ENCODE results near the gene CORO2A.
A peak's percentile ranks its signal among the peaks of the same experiment; 100 is the strongest.
"Not testable (repeated sequence)": the region's sequence is repeated elsewhere in the genome, so short reads cannot be mapped to it uniquely, and the experiment has no call there.

Gene CORO2A

DNA sequence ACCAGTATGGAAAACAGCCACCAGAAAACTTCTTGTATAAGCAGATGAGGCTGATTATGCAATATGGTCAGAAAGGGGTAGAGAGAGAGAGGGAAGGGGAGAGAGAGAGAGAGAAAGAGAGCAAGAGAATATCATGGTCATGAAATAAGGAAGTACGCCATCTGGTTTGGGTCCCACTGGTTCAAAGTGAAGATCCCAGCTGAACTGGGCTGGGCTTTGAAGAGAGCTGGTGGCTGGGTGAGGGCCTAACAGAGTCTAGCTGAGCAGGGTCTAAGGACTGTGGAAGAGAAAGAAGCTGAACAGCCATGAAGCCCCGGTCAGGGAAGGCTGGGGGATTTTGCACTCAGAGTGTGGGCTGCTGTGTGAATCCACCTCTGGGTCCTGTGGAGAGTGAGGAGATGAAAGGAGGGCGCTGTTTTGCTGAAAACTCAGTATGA lies 88.0 kb downstream of the CORO2A start:
- DNase-seq: no peak

DNA sequence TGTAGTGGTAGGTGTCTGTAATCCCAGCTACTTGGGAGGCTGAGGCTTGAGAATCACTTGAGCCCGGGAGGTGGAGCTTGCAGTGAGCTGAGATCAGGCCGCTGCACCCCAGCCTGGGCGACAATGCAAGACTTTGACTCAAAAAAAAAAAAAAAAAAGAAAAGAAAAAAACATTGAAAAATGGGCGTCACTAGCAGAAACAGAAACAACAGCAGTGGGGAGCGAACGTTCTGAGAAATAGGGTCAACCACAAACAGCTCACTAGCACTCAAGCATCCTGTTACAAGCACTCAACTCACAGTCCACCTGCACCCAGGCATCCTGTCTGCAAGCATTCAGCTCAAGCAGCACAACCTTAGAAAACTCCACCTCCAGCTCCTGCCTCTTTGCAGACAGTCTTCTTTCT lies 90.6 kb downstream of the CORO2A start:
- DNase-seq: peak; percentile 35

DNA sequence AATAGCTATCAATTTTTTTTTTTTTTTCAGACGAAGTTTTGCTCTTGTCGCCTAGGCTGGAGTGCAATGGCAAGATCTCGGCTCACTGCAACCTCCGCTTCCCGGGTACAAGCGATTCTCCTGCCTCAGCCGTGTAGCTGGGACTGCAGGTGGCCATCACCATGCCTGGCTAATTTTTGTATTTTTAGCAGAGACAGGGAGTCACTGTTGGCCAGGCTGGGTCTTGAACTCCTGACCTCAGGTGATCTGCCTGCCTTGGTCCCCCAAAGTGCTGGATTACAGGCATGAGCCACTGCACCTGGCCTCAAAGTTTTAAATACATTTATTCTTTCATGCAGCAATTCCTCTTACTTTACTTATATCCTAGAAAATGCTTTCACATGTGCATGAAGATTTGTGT lies 91.0 kb downstream of the CORO2A start:
- DNase-seq: no peak

DNA sequence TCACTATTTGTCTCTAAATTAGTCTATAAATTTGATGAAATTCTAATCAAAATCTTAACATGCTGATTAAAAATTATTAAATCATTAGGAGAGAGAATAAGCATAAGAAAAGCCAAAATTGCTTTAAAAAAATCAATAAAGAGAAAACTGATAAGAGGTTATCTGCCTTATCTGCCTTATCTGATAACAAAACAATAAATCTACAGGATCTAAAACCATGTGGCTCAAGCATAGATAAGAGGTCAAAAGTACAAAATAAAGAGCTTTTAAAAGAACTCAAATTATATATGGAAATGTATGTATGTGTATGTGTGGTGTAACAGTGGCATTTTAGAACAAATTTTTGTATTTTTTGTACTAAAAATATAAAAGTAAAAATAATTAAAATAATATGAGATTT lies 92.0 kb downstream of the CORO2A start:
- no peak for DNase-seq

DNA sequence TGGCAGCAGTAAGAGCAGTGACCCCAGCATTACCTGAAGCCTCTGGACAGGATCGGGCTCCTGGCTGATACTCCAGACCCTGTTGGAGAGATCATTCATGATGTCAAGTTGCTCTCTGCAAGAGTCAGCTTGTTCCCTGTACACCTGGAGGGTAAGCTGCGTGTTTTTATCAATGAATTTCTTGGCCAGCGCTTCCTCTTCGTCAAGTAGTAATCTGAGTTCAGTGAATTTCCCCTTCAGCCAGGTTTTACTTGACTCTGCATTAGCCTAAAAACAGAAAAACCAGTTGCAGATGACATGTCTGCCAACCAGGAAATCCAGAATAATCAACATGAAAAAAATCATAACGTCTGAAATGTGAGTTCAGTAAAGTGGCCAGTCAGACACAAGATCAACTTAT lies 92.5 kb downstream of the CORO2A start:
- DNase-seq: peak; percentile 35

DNA sequence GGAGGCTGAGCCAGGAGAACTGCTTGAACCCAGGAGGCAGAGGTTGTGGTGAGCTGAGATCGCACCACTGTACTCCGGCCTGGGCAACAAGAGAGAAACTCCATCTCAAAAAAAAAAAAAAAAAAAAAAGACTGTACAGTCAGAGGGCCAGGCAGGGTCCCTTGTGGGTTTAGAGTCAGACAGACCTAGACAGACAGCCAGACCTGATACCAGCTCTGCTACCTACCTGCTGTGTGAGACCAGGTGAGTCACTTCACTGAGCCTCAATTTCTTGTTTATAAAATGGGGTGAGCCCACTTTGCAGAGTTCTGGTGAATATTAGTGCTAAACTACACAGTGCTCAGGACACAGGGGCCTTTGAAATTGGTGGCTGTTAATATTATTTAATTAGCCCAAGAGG lies 93.1 kb downstream of the CORO2A start:
- no peak for DNase-seq

DNA sequence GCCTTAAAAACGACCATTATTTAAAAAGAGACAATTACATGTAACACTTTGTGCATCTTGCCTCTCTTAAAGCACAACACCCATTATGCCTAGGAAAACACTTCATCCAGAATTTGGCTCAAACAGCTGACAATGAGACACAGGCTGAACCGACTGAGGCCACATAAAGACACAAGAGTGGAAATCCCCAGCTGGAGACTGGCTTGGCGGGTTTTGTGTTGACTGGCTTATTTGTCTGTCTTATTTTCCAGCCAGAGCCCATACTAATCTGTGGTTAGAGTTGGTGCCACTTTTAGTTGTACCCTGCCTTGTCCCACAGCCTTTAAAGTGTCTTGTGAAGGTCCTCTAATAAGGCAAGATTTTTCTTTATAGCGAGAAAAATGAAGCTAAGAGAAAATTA lies 94.6 kb downstream of the CORO2A start:
- peak; percentile 75 for DNase-seq

DNA sequence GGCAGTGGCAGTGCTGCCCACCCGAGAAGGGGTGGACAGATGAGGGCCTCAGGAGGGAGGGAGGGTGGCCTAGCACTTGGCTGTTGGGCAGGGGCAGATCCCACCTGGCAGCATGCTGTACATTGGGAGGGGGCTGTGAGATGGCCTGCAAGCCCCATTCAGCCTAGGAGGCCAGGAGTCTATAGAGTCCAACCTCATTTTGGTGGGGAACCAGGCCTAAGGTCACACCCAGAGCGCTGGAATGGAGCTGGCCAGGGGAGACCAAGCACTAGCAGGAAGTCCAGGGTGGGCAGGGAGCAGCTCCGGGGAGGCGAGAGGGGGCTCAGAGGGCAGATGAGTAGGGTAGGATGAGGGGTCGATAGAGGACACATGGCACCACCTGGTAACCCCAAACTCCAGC lies 96.3 kb downstream of the CORO2A start:
- no peak for DNase-seq

DNA sequence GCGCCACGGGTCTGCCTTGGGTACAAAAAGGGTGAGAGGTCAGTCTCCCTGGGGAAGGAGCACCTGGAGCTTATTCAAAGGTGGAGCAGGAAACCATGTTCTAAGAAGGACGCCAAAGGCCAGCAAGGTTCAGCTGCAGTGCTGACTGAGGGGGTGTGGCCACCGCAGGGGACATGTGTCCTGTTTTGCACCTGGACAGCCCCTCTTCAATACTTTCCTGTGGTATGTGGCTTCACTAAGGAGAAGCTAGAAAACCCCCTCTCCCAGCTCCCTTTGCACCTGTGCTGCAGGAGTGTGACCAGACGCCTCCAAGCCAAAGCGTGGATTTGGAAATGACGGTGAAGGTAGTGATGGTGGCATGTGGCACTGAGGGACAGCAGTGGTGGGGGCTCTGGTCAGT lies 97.0 kb downstream of the CORO2A start:
- DNase-seq: no peak

DNA sequence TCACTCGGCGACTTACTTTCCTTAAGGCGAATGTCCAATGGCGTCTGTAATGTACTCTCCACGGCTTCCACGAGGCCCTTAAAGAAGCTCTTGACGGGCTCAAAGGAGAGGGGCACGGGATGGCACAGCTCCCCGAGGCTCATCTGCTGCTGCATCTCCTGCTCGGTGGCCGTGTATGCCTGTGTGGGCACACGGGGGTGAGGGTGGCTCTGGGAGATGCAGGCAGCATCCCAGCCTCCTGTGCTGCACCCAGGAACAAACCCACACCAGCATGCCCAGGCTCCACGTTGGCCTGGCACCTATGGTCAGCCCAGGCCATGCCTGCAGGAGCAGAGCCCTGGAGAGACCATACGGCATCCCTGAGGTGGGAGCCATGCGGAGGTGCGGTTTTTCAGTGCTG lies 97.6 kb downstream of the CORO2A start:
- no peak for DNase-seq

DNA sequence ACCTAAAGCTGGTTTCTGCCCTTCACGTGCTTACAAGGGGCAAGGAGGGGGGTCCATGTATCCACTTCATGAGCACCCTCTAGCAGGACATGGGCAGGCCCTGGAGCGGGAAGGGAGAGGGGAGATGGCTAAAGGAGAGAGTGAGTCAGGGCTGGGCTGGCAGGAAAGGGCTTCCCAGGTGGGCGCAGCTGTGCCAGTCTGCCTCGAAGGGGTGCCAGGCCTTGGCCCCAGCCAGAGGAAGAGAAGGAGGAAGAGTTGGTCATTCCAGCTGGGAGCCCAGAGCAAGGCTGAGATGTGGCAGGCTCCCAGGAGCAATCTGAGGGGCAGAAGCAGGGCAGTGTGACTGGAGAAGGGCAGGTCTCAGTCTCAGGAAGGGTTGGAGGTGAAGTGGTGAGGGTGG lies 98.1 kb downstream of the CORO2A start:
- no peak for DNase-seq

DNA sequence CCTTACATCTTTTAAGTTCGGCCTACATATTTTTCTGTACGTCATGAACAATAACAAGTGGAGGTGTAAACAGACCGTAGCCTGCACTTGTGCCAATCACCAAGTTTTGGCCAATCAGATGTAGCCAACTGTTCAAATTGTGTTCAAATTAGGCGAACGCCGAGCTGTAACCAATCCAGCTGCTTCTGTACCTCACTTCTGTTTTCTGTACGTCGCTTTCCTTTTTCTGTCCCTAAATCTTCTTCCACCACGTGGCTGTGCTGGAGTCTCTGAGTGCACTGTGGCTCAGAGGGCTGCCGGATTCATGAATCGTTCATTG lies 99.9 kb downstream of the CORO2A start:
- DNase-seq: no peak

DNA sequence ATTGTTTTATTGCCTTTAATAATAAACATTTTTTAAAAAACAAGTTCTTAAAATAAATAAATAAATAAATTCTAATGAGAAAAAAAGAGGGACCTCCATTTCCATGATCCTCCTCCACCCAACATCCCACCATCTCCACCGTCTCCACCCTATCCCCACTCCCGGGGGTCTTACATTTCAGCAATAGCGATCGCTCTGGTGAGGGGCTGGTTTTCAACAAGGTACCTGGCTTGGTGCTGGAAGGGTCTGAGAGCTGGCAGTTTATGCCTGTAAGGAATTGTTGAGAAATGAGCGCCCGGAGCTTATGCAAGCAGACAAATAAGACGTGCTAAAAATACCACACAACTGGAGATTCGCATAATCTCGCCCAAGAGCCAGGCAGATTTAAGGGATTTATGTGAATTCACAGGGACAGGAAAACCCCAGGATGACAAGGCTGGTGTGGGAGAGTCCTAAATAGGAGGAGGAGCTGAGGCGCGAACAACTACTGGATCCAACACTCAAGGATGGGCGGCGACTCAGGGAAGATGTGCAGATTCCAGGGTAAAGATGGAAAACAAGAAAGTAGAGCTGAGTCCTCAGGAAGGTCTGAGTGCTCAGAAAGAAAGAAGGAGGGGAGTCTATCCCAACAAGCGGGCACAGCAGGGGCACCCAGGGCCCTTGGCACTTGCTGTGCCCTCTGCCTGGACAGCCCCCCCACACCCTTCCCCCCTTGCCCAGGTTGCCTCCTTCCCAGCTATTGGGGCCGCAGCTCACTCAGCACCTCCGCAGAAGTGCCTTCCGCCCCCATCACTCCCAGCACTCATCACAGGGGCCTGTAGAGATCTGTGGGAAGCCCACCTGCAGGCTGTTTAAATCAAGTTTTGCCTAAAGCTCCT lies 100.5 kb downstream of the CORO2A start:
- no peak for DNase-seq

DNA sequence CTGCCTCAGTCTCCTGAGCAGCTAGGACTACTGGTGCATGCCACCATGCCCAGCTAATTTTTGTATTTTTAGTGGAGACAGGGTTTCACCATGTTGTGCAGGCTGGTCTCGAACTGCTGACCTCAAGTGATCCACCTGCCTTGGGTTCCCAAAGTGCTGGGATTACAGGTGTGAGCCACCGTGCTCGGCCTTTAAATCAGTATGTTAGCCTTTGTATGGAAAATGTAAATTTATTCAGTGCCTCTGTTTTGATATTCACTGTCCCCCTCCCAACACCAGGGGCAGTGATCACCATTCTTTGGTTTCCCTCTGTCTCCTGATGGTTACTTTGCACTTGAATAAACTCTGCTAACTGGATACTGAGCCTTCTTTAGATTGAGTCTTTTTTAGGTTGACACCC lies 101.8 kb downstream of the CORO2A start:
- DNase-seq: not testable (repeated sequence)

DNA sequence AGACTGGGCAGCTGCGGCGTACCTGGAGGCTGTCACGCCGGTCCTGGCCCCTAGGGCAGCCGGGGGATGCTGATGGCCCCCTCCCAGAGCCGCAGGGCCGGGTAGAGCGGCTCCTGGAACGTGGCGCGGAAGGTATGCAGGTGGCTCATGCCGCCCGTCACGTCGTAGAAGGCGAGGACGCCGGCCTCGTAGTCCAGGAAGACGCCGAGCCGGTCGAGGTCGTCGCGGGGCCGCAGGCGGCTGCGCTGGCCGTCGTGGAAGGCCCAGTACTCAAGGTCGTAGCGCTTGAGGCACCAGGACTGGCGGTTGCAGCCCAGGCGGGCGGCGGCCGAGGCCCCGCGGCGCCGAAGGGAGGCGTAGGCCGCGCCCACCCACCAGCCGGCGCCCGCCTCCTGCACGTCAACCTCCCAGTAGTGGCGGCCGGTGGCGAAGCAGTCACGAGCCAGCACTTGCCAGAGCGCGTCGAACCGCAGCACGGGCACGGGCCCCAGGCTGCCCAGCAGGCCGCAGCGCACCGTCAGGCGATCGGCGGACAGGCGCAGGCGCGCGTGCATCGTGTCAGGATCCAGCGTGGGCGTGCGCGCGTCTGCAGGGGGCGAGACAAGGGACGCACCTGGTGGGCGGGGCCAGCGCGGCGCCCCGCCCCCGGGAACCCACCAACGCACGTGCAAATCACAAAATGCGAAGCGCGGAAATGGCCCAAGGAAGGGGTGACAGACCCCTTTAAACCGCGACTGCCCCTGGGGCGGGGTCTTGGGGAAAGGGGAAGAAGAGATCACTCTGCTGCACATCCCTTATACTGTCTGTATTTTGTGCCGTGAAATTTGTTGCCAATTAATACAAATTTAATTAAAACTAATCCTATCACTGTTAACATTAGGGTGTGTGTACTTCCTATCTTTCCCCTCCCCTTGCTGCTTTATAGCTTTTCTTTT lies 104.8 kb downstream of the CORO2A start:
- no peak for DNase-seq

DNA sequence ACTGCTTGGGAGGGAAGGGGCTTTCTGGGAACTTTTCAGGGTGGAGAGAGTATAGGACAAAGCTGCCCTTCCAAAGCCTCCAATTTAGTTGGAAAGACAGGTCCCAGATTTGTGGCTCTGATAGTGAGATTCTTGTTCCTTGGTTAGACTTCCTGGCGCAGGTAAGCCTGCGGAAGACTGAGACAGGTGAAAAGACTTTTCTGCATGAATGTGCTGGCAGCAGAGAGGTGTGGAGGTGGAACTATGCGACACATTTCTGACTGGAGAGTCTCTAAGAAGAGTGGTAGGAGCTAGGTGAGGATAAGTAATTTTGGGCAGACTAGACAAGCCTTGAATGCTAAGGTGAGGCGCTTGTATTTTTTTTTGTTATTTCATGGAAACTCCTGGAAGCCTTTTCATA lies 106.0 kb downstream of the CORO2A start:
- DNase-seq: no peak

DNA sequence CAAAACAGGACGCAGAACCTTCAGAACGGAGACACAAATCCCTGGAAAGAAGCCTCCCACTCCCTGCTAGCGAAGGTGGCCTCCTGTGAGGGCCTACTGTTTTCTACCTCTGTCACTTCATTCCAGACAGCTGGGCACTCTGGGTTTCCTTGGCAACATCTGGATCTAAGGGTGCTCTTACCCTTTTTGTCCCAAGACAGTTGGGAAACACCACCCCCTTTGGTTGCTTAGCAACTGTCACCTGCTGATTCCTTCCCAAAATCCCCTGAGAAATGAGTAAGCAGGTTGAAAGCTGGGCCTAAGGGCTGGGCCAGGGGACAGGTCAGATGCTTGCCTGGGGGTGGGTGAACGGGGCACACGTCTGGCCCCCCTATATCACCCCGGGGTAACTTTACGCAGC lies 106.5 kb downstream of the CORO2A start:
- DNase-seq: peak; percentile 9

DNA sequence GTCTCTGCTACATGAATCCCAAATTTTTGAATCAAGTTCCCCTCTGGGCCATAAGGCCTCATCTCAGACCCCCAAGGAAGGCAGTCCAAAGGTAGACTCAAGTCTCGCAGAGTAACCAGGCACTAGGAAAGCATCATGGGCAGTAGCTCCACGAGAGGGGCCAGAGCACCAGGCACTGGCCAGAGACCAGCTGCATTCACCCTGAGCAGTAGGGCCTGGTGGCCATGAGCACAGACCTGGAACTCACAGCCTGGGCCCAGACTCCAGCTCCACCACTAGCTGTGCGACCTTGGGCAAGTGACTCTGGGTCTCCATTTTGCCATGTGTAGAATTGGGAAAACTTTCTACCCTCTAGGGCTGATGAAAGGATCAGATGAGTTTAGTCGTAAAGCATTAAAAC lies 107.4 kb downstream of the CORO2A start:
- DNase-seq: no peak

DNA sequence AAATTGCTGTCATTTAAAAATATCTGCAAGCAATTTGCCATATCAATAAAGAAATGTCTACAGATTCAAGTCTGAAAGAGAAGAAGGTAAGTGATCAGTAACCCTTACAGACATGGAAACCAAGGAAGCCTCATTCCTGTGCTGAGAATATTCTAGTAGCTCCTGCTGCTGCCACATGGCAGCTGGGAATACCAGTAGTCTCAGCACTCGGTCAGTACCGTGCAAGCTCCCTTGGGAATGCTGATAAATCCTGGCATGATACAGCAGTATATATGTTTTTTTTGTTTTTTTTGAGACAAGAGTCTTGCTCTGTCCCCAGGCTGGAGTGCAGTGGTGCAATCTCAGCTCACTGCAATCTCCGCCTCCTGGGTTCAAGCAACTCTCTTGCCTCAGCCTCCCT lies 108.0 kb downstream of the CORO2A start:
- no peak for DNase-seq

DNA sequence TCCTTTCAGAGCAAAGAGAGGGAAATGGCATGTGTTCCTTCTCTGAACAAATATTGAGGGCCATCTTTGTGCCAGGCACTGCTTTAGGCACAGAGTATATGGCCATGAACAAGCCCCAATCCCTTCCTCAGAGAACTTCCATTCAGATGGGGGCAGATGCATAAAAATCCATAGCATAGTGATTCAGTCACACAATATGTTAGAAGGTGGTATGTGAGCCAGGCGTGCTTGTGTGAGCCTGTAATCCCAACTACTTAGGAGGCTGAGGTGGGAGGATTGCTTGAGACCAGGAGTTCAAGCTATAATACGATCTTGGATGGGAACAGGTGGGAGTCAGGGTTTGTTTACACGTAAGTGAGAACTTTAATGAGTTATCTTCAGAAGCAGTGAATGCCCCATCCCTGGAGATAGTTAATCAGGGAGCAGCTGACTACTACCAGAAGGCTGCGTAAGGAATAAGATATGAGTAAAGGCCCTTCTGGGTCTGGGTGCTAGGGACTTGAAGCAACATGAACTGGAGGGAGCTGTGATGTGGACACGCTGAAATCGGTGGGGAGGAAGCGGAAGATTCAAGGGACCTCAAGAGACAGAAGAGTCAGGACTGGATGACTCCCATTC lies 108.8 kb downstream of the CORO2A start:
- DNase-seq: no peak

DNA sequence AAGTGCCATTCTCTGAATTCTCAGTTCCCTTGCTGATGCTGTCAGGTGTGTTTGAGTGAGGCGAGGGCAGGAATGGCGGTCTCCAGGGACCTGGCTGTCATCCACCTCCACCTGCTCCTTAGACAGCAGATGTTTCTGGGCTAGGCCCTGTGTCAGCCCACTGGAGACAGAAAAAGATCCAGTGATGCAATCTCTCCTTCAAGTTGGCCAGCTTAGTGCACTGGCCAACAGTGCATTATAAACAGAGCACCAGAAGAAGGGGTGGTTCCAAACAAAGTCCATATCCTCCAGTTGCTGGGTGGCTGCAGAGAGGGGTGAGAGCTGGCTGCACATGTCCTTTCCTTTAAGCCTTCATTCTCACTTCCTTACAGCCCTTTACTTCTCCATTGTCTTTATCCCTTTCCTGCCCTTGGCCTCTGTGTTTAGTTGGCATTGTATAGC lies 109.4 kb downstream of the CORO2A start:
- no peak for DNase-seq

DNA sequence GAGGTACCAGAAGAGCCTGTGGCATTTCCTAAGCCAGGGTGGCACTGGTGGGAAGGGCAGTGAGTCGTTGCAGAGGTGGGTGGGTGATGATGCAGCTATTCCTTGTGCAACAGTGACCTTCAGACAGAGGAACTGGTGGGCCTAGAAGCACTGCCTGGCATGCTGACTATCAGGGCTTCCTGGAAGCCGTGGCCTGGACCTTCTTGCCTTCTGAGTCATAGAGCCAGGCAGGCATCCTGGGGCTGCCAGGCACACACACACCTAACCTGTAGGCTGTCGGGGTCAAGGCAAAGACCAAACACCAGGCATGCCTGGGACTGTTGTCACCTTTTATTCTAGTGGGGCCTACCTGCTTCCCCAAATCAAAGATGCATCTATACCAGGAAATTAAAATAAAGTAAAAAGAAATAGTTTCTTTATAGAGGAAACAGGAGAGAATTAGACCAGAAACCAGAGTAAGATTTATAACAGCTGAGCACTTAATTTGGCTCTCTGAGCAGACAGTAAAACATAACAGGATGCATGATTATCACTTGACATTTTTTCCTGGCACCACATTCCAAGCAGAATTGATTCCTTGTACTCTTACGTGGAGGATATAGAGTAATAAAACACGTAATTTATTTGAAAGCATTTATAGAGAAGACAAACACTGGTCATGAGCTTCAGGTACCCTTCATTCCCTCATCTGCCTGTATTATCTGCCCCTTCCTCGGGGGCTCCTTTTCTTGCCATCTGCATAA lies 110.8 kb downstream of the CORO2A start:
- DNase-seq: no peak

DNA sequence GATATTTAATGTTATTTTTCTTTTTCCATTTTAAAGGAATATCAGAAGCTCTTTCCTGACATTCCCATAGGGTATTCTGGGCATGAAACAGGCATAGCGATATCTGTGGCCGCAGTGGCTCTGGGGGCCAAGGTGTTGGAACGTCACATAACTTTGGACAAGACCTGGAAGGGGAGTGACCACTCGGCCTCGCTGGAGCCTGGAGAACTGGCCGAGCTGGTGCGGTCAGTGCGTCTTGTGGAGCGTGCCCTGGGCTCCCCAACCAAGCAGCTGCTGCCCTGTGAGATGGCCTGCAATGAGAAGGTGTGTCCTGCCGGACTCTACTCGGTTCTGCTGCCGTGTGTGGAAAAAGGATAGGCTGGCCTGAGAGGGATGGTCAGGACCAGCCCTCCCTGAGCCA lies 111.7 kb downstream of the CORO2A start:
- DNase-seq: no peak
